Epidermal melanocyte (primary cell): ENCODE data around the gene EPC2.

Experiments
- DNase-seq: peaks from one replicate; pipeline ENCODE4 v3.0.0; 2011; ENCODE audit warnings: low spot score; ENCODE audit not compliant: insufficient read length

EPC2 gene, protein sequence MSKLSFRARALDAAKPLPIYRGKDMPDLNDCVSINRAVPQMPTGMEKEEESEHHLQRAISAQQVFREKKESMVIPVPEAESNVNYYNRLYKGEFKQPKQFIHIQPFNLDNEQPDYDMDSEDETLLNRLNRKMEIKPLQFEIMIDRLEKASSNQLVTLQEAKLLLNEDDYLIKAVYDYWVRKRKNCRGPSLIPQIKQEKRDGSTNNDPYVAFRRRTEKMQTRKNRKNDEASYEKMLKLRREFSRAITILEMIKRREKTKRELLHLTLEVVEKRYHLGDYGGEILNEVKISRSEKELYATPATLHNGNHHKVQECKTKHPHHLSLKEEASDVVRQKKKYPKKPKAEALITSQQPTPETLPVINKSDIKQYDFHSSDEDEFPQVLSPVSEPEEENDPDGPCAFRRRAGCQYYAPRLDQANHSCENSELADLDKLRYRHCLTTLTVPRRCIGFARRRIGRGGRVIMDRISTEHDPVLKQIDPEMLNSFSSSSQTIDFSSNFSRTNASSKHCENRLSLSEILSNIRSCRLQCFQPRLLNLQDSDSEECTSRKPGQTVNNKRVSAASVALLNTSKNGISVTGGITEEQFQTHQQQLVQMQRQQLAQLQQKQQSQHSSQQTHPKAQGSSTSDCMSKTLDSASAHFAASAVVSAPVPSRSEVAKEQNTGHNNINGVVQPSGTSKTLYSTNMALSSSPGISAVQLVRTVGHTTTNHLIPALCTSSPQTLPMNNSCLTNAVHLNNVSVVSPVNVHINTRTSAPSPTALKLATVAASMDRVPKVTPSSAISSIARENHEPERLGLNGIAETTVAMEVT

DNA sequence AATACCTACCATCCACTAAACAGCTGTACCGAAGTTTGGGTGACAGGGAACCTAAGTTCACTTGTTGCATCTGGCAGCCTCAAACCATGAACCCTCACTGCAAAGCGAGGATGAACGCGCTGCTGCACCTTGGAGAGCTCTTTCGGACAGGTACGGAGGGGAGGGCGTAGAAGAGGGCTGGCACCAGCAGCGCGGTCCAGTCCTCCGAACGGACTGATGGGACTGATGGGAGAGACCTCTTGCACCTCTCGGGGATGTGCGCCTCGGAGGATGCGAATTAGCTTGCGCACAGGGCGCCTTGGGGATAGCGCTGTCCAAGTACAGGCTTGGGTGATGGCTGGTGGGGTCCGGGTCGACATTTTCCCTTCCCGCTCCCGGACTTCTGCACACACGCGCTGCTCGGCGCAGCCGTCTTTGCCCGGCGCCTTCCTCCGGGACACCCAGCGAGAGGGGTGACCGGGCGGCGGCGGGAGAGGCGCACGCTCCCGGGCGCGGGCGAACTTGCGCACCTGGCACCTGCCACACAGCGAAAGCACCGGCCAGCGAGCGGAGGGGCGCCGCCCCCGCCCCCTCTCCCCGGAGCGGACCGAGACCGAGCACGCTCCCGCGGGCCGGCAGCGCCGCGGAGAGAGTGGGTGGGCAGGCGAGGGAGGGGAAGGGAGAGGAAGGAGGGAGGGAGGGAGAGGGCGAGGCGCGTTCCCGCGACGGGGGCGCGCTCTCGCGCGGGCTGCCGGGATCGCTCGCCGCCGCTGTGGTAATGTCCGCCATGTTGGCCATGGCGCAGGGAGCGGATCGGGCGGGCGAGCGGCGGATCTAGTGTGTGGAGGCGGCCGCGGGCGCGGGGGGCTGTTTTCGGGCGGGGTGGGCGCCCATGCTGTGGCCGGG lies at the start of gene EPC2:
Gene EPC2 (plus strand): TSS at position 754 of the 885 bp plus-strand sequence. CDS start 267 bp downstream, outside the sequence.
- DNase-seq: peak; percentile 61

DNA sequence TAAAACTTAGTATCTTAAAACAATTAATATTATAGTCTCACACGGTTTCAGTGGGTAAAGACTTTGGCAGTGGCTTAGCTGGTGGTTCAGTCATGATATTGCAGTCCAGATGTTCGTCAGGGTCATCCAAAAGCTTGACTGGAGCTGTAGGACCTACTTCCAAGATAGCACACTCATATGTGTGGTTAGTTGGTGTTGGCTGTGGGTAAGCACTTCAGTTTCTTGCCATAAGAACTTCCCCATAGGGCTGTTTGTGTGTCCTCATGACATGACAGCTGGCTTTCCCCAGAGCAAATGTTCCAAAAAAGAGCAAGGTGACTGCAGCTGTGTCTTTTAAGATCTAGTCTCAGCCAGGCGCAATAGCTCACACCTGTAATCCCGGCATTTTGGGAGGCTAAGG lies 48.5 kb upstream of the EPC2 start:
- DNase-seq: no peak

DNA sequence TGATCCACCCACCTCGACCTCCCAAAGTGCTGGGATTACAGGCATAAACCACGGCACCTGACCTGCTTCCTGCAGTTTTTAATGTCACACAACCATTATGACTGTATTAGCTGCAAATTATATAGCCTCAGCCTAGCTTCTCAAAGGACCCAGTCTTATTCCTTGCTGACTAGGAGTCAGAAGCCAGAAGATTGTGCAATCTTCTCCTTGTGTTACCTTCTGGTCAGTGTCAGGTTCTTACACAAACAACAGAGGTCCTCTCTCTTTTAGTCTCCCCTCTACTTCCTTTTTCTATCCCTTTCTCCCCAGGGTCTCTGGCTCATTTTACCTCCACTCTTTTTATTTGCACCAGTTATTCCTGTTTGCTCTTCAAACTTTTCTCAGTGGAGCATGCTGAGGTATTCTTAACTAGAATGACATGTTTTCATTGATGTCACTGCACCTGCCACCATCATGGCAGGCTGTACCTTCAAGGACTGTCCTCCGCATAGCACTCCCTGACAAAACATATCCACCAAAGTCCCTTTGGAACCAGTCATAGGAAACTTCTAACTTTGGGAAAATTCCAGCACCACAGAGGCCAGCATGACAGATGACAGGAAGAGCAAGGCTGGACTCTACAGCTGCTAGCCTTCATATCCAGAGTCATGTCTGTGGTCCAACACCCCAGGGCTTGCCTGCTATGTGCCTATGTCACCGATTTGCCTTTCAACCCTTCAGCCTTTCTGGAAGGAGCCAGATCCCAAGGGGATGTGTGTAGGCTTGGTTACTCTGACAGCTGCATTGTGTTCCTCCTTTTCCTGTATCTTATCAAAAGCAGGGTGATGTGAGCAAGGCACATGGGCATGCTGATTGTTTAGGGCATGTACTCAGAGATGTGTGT lies 45.2 kb upstream of the EPC2 start:
- DNase-seq: no peak

DNA sequence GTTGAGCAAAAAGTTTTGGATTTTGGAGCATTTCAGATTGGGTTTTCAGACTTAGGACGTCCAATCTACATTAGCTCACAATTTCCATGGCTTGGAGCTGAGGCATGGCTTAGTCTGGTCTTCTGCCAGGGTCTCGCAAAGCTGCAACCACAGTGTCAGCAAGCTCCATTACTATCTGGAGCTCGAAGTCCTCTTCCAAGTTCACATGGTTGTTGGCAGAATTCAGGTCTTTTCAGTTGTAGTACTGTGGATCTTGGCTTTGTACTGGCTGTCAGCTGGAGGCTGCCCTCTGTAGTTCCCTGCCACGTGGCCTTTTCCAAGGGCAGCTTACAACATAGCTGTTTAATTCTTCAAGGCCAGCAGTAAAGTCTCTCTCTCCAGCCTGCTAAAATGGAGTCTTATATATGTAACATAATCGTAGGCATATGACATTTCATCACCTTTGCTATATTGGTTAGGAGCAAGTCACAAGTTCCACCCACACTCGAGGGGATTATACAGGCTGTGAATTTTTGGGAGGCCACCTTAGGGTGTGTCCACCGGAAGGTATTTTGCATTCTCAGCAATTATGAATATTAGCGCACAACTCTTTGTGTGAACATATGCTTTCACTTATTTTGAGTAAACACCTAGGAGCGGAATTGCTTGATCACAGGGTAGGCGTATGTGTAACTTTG lies 41.5 kb upstream of the EPC2 start:
- no peak for DNase-seq

DNA sequence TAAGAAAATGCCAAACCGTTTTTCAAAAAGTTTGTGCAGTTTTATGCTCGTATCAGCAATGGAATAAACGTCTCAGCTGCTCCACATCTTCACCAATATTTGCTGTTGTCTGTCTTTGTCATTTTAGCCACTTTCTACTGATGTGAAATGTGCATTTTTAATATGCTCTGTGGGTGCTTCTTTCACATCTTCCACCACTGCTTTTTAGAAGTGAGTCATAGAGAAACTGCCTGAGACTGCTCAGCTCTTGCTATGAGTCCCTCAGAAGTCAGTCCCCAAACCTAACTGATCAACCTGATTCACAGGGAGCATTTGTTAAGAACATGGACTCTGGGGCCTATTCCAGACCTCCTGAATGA lies 41.0 kb upstream of the EPC2 start:
- no peak for DNase-seq

DNA sequence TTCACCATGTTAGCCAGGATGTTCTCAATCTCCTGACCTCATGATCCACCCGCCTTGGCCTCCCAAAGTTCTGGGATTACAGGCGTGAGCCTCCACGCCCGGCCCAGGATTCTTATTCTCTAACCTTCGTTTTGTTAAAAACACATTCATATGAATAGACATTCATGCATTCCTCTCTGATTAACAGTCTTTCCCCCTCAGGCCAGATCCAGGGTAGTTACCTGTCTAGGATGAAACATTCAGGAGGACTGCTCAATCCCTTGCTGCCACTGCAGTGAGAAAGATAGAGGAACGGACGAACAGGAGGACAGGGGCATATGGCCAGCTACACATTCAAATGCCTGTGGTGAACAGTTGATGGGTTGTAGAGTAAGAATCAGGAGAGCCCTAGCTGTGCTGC lies 39.6 kb upstream of the EPC2 start:
- DNase-seq: no peak

DNA sequence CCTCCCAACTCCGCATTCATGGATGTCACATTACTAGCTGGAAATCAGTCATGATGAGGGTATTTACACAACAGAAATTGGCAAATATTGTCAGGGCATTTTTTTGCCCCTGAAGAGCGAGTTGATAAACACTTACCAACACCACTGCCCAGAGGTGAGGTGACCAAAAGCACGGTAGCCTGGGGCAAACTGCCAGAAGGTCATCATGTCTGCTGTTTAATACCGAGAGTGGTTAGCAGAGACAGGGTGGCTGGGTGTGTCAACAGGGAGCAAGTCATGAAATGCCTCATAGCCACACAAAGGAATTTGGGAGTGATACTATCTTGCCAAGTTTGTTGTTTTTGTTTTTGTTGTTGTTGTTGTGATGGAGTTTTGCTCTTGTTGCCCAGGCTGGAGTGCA lies 37.0 kb upstream of the EPC2 start:
- DNase-seq: no peak

DNA sequence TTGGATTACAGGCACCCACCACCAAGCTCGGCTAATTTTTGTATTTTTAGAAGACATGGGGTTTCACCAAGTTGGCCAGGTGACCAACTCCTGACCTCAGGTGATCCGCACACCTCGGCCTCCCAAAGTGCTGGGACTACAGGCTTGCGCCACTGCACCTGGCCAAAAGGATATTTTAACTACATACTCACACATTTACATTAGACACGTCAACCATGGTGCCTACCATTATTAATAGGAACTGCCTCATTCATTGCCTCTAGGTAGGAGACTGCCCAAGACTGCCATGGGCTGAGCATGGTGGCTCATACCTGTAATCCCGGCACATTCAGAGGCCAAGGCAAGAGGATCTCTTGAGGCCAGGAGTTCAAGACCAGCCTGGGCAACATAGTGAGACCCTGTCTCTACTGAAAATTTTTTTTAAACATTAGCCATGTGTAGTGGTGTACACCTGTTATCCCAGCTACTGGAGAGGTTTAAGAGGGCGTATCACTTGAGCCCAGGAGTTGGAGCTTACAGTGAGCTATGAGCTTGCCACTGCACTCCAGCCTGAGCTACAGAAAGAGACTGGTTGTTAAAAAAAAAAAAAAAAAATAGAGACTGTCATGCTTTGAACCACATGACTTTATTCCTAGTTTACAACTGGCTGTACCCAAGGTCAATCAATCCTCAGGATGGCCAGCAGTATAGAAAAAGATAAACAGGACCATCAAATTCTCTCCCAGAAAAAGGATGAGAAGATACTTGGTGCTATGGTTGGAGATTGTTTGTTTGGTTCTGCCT lies 31.1 kb upstream of the EPC2 start:
- DNase-seq: no peak

DNA sequence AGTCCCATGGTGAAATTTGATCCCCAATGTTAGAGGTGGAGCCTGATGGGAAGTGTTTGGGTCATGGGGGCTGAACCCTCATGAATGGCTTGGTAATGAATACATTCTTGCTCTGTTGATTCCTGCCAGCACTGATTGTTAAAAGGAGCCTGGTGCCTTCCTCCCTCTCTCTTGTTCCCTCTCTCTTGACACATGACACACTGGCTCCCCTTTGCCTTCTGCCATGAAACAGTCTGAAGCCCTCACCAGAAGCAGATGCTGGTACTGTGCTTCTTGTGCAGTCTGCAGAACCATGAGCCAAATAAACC lies 30.6 kb upstream of the EPC2 start:
- no peak for DNase-seq

DNA sequence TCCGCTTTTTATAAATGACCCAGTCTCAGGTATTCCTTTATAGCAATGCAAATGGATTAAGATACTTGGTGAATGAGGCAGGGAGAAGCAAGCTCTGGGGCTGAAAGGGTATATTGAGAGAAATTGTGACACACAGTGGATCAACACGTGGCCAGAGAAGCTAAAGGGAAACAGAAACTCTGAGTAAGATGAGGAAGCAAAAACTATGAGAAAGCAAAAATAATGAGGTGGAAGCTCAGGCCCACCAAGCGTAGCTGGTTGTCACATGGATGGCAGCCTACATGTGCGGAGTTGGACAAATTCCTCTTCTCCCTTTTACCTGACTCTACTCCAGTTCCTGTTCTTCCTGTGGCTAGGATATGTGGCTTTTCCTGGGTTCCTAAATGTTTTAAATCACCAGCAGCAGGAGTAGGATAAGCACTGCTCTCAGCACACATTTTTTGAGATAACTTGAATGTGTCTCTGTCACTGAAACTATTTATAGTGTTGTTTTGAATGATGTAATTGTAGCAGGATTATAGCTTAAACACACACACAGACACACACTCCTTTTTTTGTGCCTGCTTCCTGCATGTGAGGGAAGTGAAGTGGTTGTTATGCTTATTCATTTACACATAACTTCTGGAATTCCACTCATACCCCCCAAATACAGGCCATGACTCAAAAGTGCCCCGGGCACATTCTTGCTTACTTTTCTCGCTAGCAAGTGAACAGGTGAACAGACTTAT lies 30.1 kb upstream of the EPC2 start:
- no peak for DNase-seq

DNA sequence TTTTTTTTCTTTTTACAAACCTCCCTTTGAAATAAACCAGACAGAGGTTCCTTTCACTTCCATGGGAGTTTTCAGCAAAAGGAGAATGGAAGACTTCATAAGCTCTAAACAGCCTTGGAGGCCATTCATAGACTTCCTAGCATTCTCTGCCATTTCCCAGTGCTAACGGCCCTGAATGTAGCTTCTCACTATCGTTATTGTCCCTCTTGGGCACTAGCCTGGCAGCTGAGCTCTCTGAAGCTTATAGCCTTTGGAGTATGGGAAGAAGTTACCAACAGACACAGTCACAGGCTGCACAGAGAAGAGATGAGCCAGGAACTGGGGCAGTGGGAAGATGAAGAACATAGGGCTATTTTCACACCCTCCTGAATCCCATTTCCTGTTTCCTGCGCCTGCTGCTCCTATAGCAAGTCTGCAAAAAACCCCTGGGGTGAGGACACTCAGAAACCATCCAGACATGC lies 29.1 kb upstream of the EPC2 start:
- peak; percentile 35 for DNase-seq

DNA sequence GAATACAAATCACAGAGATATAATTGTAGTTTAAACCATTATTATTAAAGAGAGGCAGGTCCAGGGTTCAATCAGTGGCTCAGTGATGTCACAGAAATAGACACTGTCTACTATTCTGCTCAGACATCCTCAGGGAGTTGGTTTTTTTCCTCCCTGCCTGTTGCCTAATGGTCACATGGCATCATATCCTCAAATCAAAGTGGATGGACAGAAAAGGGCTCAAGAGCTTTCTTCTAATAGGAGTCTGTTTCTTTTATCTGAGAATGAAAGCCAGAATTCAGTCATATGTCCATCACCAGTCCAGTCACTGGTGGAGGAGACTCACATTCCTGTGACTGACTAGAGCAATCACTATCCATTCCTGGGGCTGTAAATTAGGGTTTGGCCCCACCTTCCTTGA lies 27.9 kb upstream of the EPC2 start:
- no peak for DNase-seq

DNA sequence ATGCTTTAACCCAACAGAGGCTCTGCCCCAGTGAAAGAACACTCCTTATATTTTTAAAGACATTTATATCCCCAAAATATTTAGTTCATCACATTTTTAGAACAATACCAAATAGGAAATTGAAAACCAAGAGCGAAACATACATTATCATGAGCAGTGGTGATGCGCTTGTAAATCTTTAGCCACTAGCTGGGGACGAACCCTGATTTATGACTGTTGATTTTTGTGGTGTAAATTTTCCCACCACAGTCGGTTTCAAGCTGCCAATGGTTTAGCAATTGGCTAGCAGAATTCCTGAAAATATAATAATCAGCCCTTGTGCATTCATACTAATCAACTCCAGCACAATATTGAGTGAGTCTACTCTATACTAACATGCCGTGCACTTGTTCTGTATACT lies 27.3 kb upstream of the EPC2 start:
- DNase-seq: no peak

DNA sequence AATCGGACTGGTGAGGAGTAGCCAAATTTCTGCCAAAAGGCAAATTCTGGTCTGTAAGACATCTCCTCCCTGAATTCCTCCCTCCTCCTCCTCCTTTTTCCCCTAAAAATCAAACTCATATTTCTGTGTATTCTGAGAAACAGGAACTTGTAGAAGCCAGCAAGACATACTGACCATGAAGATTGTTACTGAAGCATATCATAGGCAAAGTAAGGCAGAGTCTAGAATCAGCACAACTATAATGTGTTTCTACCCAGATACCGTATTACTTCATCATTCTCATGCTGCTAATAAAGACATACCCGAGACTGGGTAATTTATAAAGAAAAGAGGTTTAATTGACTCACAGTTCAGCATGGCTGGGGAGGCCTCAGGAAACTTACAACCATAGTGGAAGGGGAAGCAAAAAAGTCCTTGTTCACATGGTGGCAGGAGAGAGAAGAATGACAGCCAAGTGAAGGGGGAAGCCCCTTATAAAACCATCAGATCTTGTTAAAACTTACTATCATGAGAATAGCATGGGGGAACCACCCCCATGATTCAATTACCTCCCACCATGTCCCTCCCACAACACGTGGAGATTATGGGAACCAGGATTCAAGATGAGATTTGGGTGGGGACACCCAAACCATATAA lies 24.9 kb upstream of the EPC2 start:
- DNase-seq: no peak

DNA sequence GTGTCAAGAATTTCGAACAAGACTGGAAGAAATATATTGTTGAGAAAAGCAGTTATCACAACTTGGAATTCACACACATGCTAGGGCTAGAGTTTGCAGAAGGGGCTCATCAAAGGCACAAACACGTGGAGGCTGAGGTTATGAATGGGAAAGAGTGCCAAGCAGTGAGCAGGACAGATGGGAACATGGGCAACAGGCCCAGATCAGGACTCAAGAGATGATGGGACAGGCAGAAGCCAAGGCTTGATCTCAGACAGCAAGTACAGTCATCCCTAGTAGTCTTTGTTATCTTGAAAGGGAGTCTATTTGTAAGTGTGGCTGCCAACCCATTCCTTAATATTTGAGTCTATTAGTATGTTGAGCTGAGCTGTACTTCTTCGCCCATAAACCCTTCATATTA lies 22.2 kb upstream of the EPC2 start:
- DNase-seq: no peak

DNA sequence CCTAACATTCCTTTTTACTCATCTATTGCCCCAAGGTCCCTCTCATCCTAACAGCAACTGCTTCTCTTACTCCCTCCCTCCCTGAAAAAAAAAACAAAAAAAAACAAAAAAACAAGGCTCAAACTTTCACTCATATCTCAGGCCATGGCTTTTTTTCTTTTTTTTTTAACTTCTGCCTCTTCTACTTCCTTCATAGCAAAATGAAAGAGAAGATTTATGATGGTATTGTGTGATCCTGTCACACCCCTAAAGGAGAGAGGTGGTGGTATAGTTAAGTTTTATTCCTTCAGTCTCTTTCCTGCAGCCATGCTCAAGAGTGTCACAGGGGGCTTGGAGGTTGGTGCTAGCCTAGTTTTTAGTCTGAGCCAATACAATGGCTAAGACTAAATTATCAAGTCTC lies 21.5 kb upstream of the EPC2 start:
- DNase-seq: no peak

DNA sequence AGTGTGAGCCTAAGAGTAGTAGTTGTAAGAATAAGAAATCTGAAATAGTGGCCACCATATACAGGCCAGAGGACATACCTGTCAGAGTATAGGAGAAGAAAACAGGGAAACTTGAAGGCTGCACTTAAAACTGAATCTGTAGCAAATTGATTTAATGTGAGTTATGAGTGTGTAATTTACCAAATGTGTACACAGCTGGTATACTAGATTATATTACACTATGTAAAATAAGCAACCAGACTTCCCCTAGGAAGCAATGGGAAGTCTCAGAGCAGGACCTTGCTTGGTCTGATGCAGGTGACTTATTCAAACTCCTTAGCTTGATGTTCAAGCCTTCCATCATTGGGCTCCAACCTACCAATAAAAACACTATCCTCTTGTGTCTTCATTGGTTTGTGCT lies 17.3 kb upstream of the EPC2 start:
- DNase-seq: no peak

DNA sequence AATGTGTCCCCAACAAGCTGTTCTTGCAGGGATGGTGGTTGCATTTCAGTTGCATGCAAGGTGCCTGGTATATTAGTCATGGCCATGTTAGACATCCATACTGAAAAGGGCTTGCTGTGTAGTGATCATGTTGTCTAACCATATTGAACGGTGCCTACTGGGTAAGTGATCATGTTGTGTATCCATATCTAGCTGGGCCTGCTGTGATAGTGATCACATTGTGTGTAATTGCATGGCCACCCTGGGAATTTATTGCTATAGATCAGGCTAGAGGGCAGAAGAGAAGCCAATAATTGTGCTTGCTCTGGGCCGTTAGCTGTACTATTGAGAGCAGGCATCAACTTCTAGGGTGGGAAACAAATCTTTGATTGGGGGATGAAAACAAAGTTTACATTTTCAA lies 9.8 kb upstream of the EPC2 start:
- no peak for DNase-seq
